Measurements from ENCODE around the gene FDXR.

FDXR gene

DNA sequence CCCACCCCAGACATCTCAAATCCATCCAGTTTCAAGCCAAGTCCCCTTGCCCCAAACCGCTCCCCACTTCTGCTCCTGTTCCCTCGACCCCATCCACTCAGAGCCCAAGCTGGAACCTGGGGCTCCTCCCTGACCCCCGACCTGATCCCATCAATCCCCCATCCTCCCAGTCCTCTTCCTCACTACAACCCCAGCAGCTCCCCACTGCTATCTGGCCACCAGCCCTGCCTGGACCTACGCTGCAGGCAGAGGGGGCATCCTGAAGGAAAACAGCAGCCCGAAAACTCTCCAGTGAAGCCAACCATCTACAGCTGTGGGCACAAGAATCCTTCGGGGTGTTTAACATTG is 3.9 kb downstream of the FDXR start:
- H3K27me3 ChIP-seq (ENCODE audit: insufficient read depth, low read length): no peaks in the 10 kb centered on the region; the same call in 1 of the 2 replicates
- H3K9ac ChIP-seq (ENCODE audit: low read depth, low read length): no peak overlapping the region

GRCh38 chr17:74868251-74868907 is 4.4 kb downstream of the FDXR start:
- no peak overlapping the region for H3K27ac ChIP-seq (ENCODE audit: low read length)
- no peak overlapping the region for H3K9ac ChIP-seq (ENCODE audit: low read depth, low read length)
- H3K9me3 ChIP-seq (ENCODE audit: insufficient read depth, low read depth, low read length): no peaks in the 10 kb centered on the region
- no peak overlapping the region for H3K4me3 ChIP-seq (ENCODE audit: low read length)
- H3K36me3 ChIP-seq (ENCODE audit: insufficient read depth, low read depth, low read length): peaks cover 3% of the 10 kb centered on the region; the same call in 1 of the 2 replicates
- no peaks in the 10 kb centered on the region; the same call in 1 of the 2 replicates for H3K27me3 ChIP-seq (ENCODE audit: insufficient read depth, low read length)
- H3K4me1 ChIP-seq (ENCODE audit: insufficient read depth, low read length): no peaks in the 10 kb centered on the region

More for the DNA sequence above, 3.9 kb downstream of the FDXR start:
- no peak overlapping the region for H3K27ac ChIP-seq (ENCODE audit: low read length)
- H3K4me3 ChIP-seq (ENCODE audit: low read length): no peak overlapping the region
- H3K4me1 ChIP-seq (ENCODE audit: insufficient read depth, low read length): peaks cover 1% of the 10 kb centered on the region; the same call in 1 of the 2 replicates
- H3K9me3 ChIP-seq (ENCODE audit: insufficient read depth, low read depth, low read length): no peaks in the 10 kb centered on the region
- peaks cover 3% of the 10 kb centered on the region; the same call in 1 of the 2 replicates for H3K36me3 ChIP-seq (ENCODE audit: insufficient read depth, low read depth, low read length)

DNA sequence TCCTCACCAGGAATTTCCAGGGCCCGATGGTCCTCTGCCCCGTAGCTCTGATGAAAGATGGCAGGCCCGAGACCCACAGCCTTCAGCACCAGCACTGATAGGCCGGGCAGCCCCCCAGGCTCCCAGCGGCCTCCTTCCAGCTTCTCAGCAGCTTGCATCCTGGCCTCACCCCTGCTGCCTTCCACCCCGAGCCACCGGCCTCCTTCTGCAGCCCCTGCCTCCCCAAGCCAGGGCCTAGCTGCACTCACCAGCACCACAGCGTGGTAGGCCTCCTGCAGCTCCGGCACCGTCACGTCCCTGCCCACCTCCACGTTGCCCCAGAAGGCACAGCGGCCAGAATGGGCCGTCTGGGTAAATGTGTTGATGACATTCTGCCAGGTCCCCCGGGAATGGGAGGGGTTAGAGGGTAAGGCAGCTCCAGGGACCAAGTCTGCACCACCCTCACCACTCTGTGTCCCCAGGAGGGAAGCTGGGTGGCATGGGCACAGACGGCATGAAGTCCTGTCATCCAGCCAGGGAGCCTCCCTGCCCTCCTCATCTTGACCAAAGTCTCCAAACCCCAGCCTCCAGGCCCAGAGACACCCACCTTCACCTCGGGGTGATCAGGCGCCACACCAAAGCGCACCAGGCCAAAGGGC is 6.5 kb downstream of the FDXR start:
- H3K9ac ChIP-seq (ENCODE audit: low read depth, low read length): no peak overlapping the region
- H3K4me3 ChIP-seq (ENCODE audit: low read length): no peak overlapping the region
- H3K27me3 ChIP-seq (ENCODE audit: insufficient read depth, low read length): peaks cover 12% of the 10 kb centered on the region
- no peak overlapping the region for H3K27ac ChIP-seq (ENCODE audit: low read length)
- no peaks in the 10 kb centered on the region for H3K4me1 ChIP-seq (ENCODE audit: insufficient read depth, low read length)
- H3K9me3 ChIP-seq (ENCODE audit: insufficient read depth, low read depth, low read length): no peaks in the 10 kb centered on the region
- H3K36me3 ChIP-seq (ENCODE audit: insufficient read depth, low read depth, low read length): peaks cover 8% of the 10 kb centered on the region; the same call in 1 of the 2 replicates

DNA sequence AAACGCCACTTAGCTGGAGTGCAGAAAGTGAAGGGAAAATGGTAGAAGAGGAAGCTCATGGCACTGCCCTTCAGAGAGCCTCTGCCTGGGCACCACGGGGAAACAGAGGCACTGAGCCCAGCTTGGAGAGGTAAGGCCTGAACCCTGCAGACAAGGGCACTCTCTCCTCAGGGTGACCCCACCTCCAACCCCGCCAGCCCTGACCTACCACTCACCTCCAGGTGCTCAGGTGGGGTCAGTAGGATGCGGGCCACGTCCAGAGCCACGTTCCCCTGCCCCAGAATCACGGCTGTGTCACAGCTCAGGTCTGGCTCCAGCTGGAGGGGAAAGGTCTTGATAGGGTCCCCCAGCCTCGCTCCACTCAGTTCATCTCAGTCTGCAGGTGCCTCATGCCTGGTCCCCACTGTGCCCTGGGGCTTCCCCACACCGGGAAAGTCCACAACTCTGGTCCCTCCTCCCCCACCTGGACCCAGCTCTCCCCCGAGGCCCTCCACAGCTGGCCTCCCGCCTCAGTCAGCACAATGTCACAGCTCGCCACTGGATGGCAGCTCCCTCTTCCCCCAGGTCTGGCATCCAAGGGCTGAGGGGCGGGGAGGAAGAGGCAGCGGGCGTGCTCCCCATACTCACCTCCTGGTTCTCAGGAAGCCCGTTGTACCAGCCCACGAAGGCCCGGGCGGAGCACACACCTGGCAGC is 7.1 kb downstream of the FDXR start:
- H3K4me1 ChIP-seq (ENCODE audit: insufficient read depth, low read length): no peaks in the 10 kb centered on the region
- no peak overlapping the region for H3K27ac ChIP-seq (ENCODE audit: low read length)
- peaks cover 18% of the 10 kb centered on the region for H3K27me3 ChIP-seq (ENCODE audit: insufficient read depth, low read length)
- H3K9me3 ChIP-seq (ENCODE audit: insufficient read depth, low read depth, low read length): no peaks in the 10 kb centered on the region
- H3K36me3 ChIP-seq (ENCODE audit: insufficient read depth, low read depth, low read length): peaks cover 8% of the 10 kb centered on the region; the same call in 1 of the 2 replicates
- H3K9ac ChIP-seq (ENCODE audit: low read depth, low read length): no peak overlapping the region
- H3K4me3 ChIP-seq (ENCODE audit: low read length): no peak overlapping the region

GRCh38 chr17:74864866-74865395 is 7.9 kb downstream of the FDXR start:
- Histone ChIP-seq H3K9me3 (ENCODE audit: insufficient read depth, low read depth, low read length) (no peaks in the 10 kb centered on the region), H3K27ac (ENCODE audit: low read length) (no peak overlapping the region), H3K36me3 (ENCODE audit: insufficient read depth, low read depth, low read length) (peaks cover 8% of the 10 kb centered on the region; the same call in 1 of the 2 replicates), H3K4me1 (ENCODE audit: insufficient read depth, low read length) (no peaks in the 10 kb centered on the region), H3K27me3 (ENCODE audit: insufficient read depth, low read length) (peaks cover 25% of the 10 kb centered on the region), H3K4me3 (ENCODE audit: low read length) (no peak overlapping the region), H3K9ac (ENCODE audit: low read depth, low read length) (no peak overlapping the region)

DNA sequence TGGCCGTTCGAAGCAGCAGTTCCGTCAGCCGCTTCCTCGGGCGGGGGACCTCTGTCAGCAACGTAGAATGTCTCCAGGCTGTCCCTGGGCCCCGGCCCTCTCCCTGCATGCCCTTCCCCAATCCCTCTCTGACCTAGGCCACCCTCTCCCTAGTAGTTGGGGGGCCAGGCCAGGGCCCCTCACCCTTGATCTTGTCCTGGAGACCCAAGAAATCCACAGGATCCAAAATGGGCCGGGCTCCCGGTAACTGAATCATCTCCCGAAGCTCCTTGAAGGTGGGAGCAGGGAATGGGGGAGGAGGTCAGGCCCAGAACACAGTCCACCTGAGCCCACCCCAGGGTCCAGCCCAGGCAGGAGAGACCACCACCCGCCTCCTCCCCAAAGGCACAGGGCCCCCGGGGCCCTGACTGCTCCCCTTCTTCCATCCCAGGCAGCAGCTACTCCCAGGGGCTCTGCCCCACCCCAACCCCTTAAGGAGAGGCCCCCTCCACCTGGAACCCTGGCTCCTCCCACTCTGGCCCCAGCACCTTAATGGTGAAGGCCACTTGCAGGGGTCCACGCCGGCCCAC is 8.4 kb downstream of the FDXR start:
- peaks cover 4% of the 10 kb centered on the region; the same call in 1 of the 2 replicates for H3K36me3 ChIP-seq (ENCODE audit: insufficient read depth, low read depth, low read length)
- no peak overlapping the region for H3K4me3 ChIP-seq (ENCODE audit: low read length)
- H3K9ac ChIP-seq (ENCODE audit: low read depth, low read length): no peak overlapping the region
- H3K9me3 ChIP-seq (ENCODE audit: insufficient read depth, low read depth, low read length): no peaks in the 10 kb centered on the region
- no peaks in the 10 kb centered on the region for H3K4me1 ChIP-seq (ENCODE audit: insufficient read depth, low read length)
- H3K27me3 ChIP-seq (ENCODE audit: insufficient read depth, low read length): peaks cover 31% of the 10 kb centered on the region
- H3K27ac ChIP-seq (ENCODE audit: low read length): no peak overlapping the region

DNA sequence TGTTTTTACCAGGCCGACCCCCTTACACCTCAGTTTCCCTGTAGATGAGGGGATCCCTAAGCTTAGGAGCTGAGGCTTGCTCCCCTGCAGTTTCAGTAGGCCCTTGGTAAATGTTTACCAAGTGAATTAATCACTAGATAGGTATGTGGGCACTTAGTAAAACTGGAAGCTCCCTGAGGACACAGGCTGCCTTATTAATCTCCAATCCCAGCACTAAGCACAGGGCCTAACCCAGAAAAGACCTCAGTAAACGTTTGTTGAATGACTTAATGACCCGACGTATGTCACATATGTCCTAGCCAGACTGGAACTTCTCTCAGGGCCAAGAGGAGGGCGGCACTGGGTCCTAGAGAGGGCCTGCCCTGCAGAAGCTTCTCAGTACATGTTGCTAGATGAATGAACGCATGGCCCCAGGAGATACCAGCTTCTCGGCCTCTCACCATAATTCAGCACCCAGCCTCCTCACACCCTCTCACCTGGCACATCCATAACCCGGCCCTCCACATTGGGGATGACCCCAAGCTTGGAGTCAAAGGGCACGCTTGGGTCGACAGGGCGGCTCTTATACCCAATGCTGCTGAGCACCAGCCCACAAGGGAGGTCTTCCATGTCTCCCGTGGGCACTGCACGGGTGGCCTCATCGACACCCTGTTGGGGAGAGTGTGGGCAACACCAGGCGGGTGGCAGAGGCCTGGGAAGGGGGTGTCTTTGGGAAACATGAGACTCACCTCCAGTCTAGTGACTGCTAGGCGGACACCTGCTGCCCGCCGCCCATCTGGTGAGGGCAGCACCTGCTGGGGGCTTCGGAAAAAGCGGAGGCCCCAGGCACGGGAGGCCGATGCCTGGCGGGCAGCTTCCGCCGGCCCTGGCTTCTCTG is 9.1 kb downstream of the FDXR start:
- H3K4me3 ChIP-seq (ENCODE audit: low read length): no peak overlapping the region
- H3K9me3 ChIP-seq (ENCODE audit: insufficient read depth, low read depth, low read length): no peaks in the 10 kb centered on the region
- peaks cover 38% of the 10 kb centered on the region for H3K27me3 ChIP-seq (ENCODE audit: insufficient read depth, low read length)
- no peak overlapping the region for H3K9ac ChIP-seq (ENCODE audit: low read depth, low read length)
- H3K27ac ChIP-seq (ENCODE audit: low read length): no peak overlapping the region
- H3K36me3 ChIP-seq (ENCODE audit: insufficient read depth, low read depth, low read length): peaks cover 4% of the 10 kb centered on the region; the same call in 1 of the 2 replicates
- H3K4me1 ChIP-seq (ENCODE audit: insufficient read depth, low read length): no peaks in the 10 kb centered on the region

DNA sequence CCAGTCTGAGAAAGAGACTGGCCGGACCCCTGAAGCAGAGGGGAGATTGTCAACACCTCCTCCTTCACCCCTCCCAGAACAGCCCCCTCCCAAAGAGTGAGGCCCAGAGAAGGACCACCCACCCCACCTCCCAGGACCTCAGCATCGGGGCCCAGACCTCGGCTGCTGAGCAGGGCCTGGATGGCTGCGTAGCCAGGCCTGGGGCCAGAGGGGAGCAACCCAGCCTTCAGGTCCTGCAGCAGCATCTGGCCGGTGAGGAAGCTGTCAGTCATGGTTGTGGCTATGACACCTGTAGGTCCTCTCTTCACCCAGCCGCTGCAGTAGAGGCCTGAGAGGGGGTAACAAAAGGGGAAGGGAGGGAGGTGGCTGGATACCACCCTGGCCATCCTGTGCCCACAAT is 9.9 kb downstream of the FDXR start:
- Histone ChIP-seq H3K36me3 (ENCODE audit: insufficient read depth, low read depth, low read length) (peaks cover 4% of the 10 kb centered on the region; the same call in 1 of the 2 replicates), H3K27me3 (ENCODE audit: insufficient read depth, low read length) (peaks cover 46% of the 10 kb centered on the region), H3K27ac (ENCODE audit: low read length) (no peak overlapping the region), H3K9me3 (ENCODE audit: insufficient read depth, low read depth, low read length) (no peaks in the 10 kb centered on the region), H3K9ac (ENCODE audit: low read depth, low read length) (no peak overlapping the region), H3K4me3 (ENCODE audit: low read length) (no peak overlapping the region), H3K4me1 (ENCODE audit: insufficient read depth, low read length) (no peaks in the 10 kb centered on the region)

DNA sequence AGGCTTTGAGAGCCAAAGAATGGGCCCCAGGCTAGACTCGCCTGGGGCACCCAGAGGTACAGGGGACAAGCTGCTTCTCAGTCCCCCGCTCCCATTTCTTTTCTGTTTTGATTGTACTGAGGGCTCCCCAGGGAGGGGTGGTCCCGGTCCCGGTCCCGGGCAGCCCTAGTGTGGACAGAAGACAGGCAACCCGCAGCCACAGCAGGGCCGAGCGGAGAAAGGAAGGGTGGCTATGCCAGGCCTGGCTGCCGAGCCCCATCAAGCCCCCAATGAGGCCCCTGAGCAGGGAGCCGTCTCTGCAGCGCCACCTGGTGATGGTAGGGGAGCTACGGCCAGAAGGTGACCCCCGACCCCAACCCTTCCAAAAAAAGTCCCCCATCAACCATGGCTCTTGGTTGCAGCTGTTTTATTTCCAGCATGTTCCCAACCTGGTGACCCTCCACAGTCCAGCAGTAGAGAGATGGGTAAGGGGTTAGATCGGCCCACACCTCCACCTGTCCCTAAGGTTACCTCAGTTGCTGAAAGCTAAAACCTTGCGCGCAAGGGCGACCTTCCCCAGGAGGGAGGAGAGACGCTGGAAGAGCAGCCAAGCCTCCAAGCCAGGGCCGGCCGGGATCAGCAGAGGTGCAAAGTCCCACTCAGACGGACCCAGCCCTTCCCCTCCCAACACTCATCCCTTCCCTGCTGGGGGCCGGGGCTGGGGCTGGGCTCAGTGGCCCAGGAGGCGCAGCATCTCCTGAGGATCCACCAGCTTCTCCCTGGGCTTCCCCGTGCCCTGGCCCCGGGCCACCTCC is 10.5 kb downstream of the FDXR start:
- Histone ChIP-seq H3K36me3 (ENCODE audit: insufficient read depth, low read depth, low read length) (peaks cover 4% of the 10 kb centered on the region; the same call in 1 of the 2 replicates), H3K9ac (ENCODE audit: low read depth, low read length) (no peak overlapping the region), H3K4me1 (ENCODE audit: insufficient read depth, low read length) (no peaks in the 10 kb centered on the region), H3K27me3 (ENCODE audit: insufficient read depth, low read length) (peaks cover 52% of the 10 kb centered on the region), H3K9me3 (ENCODE audit: insufficient read depth, low read depth, low read length) (no peaks in the 10 kb centered on the region), H3K27ac (ENCODE audit: low read length) (no peak overlapping the region), H3K4me3 (ENCODE audit: low read length) (peak overlapping the region; percentile 44; the same call in 1 of the 2 replicates)

DNA sequence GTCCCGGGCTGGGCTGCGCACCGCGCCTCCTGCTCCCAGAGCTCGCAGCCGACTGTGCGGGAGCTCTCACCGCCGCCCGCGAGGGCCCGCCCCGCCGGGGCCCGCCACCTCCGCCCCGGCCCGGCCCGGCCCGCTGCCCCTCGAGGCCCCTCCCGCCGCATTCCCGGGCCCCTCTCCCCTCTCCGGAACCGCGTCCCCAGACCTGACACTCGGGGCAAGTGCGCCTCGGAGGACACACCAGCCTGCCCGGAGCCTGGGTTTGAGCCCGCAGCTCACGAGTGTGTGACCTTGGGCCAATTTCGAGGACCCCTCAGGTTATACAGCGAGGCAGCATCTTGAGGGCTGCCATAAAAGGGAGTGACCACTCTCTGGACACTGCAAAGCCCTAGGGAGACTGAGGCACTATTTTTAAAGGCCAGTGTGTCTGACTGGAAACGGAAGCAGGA is 11.1 kb downstream of the FDXR start:
- Histone ChIP-seq H3K27ac (ENCODE audit: low read length) (no peak overlapping the region), H3K9ac (ENCODE audit: low read depth, low read length) (no peak overlapping the region), H3K4me3 (ENCODE audit: low read length) (peak overlapping the region; percentile 44), H3K4me1 (ENCODE audit: insufficient read depth, low read length) (no peaks in the 10 kb centered on the region), H3K36me3 (ENCODE audit: insufficient read depth, low read depth, low read length) (peaks cover 4% of the 10 kb centered on the region; the same call in 1 of the 2 replicates), H3K27me3 (ENCODE audit: insufficient read depth, low read length) (peaks cover 58% of the 10 kb centered on the region), H3K9me3 (ENCODE audit: insufficient read depth, low read depth, low read length) (no peaks in the 10 kb centered on the region)

Measured in iPS-20b (cell line).